Measurements from ENCODE around the gene TNS2. TPM values are rescaled to one million over a fixed set of nuclear protein-coding genes. Genes with fewer than 3 reads are reported as not detected.

TNS2 gene
- total RNA-seq, 1 experiment from 2014 or later: 3.4 TPM

GRCh38 chr12:53096759-53097158 lies 46.9 kb downstream of the TNS2 start:
- peaks cover 23% of the 10 kb centered on the region for H3K4me1 ChIP-seq (ENCODE audit: insufficient read depth, low read length, poor library complexity, severe bottlenecking)
- TF ChIP-seq, protein P1, sequence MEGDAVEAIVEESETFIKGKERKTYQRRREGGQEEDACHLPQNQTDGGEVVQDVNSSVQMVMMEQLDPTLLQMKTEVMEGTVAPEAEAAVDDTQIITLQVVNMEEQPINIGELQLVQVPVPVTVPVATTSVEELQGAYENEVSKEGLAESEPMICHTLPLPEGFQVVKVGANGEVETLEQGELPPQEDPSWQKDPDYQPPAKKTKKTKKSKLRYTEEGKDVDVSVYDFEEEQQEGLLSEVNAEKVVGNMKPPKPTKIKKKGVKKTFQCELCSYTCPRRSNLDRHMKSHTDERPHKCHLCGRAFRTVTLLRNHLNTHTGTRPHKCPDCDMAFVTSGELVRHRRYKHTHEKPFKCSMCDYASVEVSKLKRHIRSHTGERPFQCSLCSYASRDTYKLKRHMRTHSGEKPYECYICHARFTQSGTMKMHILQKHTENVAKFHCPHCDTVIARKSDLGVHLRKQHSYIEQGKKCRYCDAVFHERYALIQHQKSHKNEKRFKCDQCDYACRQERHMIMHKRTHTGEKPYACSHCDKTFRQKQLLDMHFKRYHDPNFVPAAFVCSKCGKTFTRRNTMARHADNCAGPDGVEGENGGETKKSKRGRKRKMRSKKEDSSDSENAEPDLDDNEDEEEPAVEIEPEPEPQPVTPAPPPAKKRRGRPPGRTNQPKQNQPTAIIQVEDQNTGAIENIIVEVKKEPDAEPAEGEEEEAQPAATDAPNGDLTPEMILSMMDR (conservative IDR thresholded peaks at IDR 0.05; ENCODE audit: low read depth, low read length): no peak
- no peak for TF ChIP-seq EZH2 (IDR thresholded peaks at IDR 0.05; ENCODE audit: borderline replicate concordance, low read depth, low read length, poor library complexity, severe bottlenecking)
- H3K9me3 ChIP-seq (ENCODE audit: low read depth, low read length, poor library complexity, severe bottlenecking): no peaks in the 10 kb centered on the region
- no peak overlapping the region for H3K27ac ChIP-seq (ENCODE audit: low read depth, low read length, poor library complexity, severe bottlenecking)
- no peaks in the 10 kb centered on the region for H3K36me3 ChIP-seq (ENCODE audit: insufficient read depth, low read length, poor library complexity, severe bottlenecking)
- CTCF ChIA-PET: interaction anchor here (3.5 kb wide), 1 partner anchor 31 kb away, joined by 62 read pairs; no protein-coding TSS in a partner anchor
- no peaks in the 10 kb centered on the region for H3K27me3 ChIP-seq (replicated peaks; ENCODE audit: insufficient read depth, low read depth, low read length, poor library complexity)
- POLR2A ChIA-PET (ENCODE audit: low non-redundant PET): no interaction called here
- intact Hi-C loops (cut with micrococcal nuclease; ENCODE audit: unreplicated experiment): loop anchor here (5.0 kb wide), 1 partner anchor 49 kb away; no protein-coding TSS in a partner anchor
- no TSS peak for BruUV-seq (replicated peaks)
- peak overlapping the region; percentile 61 for H3K4me3 ChIP-seq (ENCODE audit: low read depth, low read length, poor library complexity, severe bottlenecking)
- no peak for DNase-seq (ENCODE audit: low spot score)

GRCh38 chr12:53097207-53097563 lies 47.3 kb downstream of the TNS2 start:
- BruUV-seq (replicated peaks): no TSS peak

GRCh38 chr12:53097564-53098353 lies 47.9 kb downstream of the TNS2 start, which contains the start of gene IGFBP6:
IGFBP6 (plus strand) TSS chr12:53097667; CDS start chr12:53097718, 51 bp downstream.
- ChIA-PET POLR2A (ENCODE audit: low non-redundant PET) (no interaction called here), CTCF (interaction anchor here (0.7 to 3.5 kb wide), 2 partner anchors 24 to 32 kb away, joined by 4 to 62 read pairs; no protein-coding TSS in a partner anchor)
- no peaks in the 10 kb centered on the region for H3K9me3 ChIP-seq (ENCODE audit: low read depth, low read length, poor library complexity, severe bottlenecking)
- H3K4me3 ChIP-seq (ENCODE audit: low read depth, low read length, poor library complexity, severe bottlenecking): peak within 1 kb of the TSS; percentile 61
- no TSS peak for BruUV-seq (replicated peaks)
- DNase-seq (ENCODE audit: low spot score): peak; percentile 71
- H3K36me3 ChIP-seq (ENCODE audit: insufficient read depth, low read length, poor library complexity, severe bottlenecking): no peaks in the 10 kb centered on the region
- peak within 1 kb of the TSS; percentile 52 for H3K27ac ChIP-seq (ENCODE audit: low read depth, low read length, poor library complexity, severe bottlenecking)
- intact Hi-C loops (cut with micrococcal nuclease; ENCODE audit: unreplicated experiment): loop anchor here (5.0 kb wide), 1 partner anchor 50 kb away; no protein-coding TSS in a partner anchor
- no peaks in the 10 kb centered on the region for H3K27me3 ChIP-seq (replicated peaks; ENCODE audit: insufficient read depth, low read depth, low read length, poor library complexity)
- H3K4me1 ChIP-seq (ENCODE audit: insufficient read depth, low read length, poor library complexity, severe bottlenecking): peaks cover 23% of the 10 kb centered on the region
- TF ChIP-seq EZH2 (IDR thresholded peaks at IDR 0.05; ENCODE audit: borderline replicate concordance, low read depth, low read length, poor library complexity, severe bottlenecking): no peak
- TF ChIP-seq, protein P1 (conservative IDR thresholded peaks at IDR 0.05; ENCODE audit: low read depth, low read length): no peak

More at GRCh38 chr12:53097207-53097563, 47.3 kb downstream of the TNS2 start:
- ChIA-PET CTCF (interaction anchor here (3.5 kb wide), 1 partner anchor 32 kb away, joined by 62 read pairs; no protein-coding TSS in a partner anchor), POLR2A (ENCODE audit: low non-redundant PET) (no interaction called here)
- no peaks in the 10 kb centered on the region for H3K27me3 ChIP-seq (replicated peaks; ENCODE audit: insufficient read depth, low read depth, low read length, poor library complexity)
- TF ChIP-seq EZH2 (IDR thresholded peaks at IDR 0.05; ENCODE audit: borderline replicate concordance, low read depth, low read length, poor library complexity, severe bottlenecking): no peak
- TF ChIP-seq, protein P1 (conservative IDR thresholded peaks at IDR 0.05; ENCODE audit: low read depth, low read length): no peak
- no peaks in the 10 kb centered on the region for H3K9me3 ChIP-seq (ENCODE audit: low read depth, low read length, poor library complexity, severe bottlenecking)
- DNase-seq (ENCODE audit: low spot score): peak; percentile 15
- H3K4me3 ChIP-seq (ENCODE audit: low read depth, low read length, poor library complexity, severe bottlenecking): peak overlapping the region; percentile 61
- intact Hi-C loops (cut with micrococcal nuclease; ENCODE audit: unreplicated experiment): loop anchor here (5.0 kb wide), 1 partner anchor 50 kb away; no protein-coding TSS in a partner anchor
- H3K27ac ChIP-seq (ENCODE audit: low read depth, low read length, poor library complexity, severe bottlenecking): no peak overlapping the region
- no peaks in the 10 kb centered on the region for H3K36me3 ChIP-seq (ENCODE audit: insufficient read depth, low read length, poor library complexity, severe bottlenecking)
- H3K4me1 ChIP-seq (ENCODE audit: insufficient read depth, low read length, poor library complexity, severe bottlenecking): peaks cover 23% of the 10 kb centered on the region

All from A673 (cell line).